WERI-Rb-1 (cell line): ENCODE data around the gene ZNF697.

Source experiments
- DNase-seq: peaks from one replicate; pipeline ENCODE4 v3.0.0-alpha.2; 2020
- H3K27ac ChIP-seq: fragments of 250-450 bp; sonication (Bioruptor Pico); 2 replicates; pipeline ENCODE4 v1.5.1; 2020; ENCODE audit warnings: mild to moderate bottlenecking, moderate library complexity
- H3K27me3 ChIP-seq: fragments of 250-450 bp; sonication (Bioruptor Pico); 2 replicates; pipeline ENCODE4 v1.5.1; 2021; ENCODE audit warnings: mild to moderate bottlenecking, low read depth, moderate library complexity; ENCODE audit not compliant: insufficient read depth, severe bottlenecking
- H3K36me3 ChIP-seq: fragments of 250-450 bp; sonication (Bioruptor Pico); 2 replicates; pipeline ENCODE4 v1.5.1; 2020; ENCODE audit warnings: mild to moderate bottlenecking, moderate library complexity
- H3K4me3 ChIP-seq: 2 replicates; pipeline ENCODE4 v1.5.1; 2011; ENCODE audit warnings: low read depth, mild to moderate bottlenecking, control low read depth, low read length
- H3K9me3 ChIP-seq: fragments of 250-450 bp; sonication (Bioruptor Pico); 2 replicates; pipeline ENCODE4 v1.5.1; 2021; ENCODE audit warnings: mild to moderate bottlenecking, moderate library complexity; ENCODE audit not compliant: severe bottlenecking
- TF ChIP-seq, protein P1 (sequence below): IDR thresholded peaks from 2 replicates; pipeline ENCODE4 v1.5.1; 2011; ENCODE audit warnings: low read depth, mild to moderate bottlenecking, control low read depth, inconsistent platforms, low read length

ZNF697 gene

DNA sequence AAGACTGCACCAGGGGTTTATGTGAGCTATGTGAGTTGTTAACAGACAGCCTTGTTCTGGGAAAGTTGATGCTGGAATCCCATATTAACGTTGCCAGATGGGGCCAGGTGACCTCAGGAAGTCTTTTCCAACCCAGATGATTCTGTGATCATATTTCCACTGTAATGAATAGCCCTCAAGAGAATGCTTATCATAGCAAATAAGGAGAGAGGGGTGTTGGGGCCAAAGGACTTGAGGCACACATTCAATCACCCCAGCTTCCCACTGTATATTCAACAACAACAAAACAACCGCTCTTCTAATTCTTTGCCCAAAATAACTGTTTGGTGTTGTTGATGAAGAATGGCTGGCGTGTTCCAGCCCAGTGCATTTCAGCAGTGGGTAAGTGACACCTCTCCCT is 14.1 kb downstream of the ZNF697 start:
- Histone ChIP-seq H3K4me3 (no peak overlapping the region), H3K9me3 (no peaks in the 10 kb centered on the region), H3K36me3 (no peaks in the 10 kb centered on the region), H3K27ac (no peak overlapping the region), H3K27me3 (no peaks in the 10 kb centered on the region)
- TF ChIP-seq, protein P1, sequence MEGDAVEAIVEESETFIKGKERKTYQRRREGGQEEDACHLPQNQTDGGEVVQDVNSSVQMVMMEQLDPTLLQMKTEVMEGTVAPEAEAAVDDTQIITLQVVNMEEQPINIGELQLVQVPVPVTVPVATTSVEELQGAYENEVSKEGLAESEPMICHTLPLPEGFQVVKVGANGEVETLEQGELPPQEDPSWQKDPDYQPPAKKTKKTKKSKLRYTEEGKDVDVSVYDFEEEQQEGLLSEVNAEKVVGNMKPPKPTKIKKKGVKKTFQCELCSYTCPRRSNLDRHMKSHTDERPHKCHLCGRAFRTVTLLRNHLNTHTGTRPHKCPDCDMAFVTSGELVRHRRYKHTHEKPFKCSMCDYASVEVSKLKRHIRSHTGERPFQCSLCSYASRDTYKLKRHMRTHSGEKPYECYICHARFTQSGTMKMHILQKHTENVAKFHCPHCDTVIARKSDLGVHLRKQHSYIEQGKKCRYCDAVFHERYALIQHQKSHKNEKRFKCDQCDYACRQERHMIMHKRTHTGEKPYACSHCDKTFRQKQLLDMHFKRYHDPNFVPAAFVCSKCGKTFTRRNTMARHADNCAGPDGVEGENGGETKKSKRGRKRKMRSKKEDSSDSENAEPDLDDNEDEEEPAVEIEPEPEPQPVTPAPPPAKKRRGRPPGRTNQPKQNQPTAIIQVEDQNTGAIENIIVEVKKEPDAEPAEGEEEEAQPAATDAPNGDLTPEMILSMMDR = no peak
- DNase-seq = no peak

DNA sequence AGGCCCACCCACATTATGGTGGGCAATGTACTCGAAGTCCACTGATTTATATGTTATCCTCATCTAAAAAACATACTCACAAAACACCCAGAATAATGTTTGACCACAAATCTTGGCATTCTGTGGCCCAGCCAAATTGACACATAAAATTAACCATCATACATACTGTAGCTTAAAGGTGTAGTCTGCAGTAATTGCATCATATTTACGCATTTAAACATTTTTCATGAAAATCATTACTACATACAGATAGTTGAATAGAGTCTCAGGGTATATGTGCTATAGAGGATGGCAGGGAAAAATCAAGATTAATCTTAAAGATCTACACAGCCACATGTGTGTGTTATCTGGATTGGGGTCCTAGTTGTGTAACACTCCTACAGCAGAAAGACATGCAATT is 14.5 kb downstream of the ZNF697 start:
- Histone ChIP-seq H3K27me3 (no peaks in the 10 kb centered on the region), H3K36me3 (no peaks in the 10 kb centered on the region), H3K27ac (no peak overlapping the region), H3K9me3 (no peaks in the 10 kb centered on the region), H3K4me3 (no peak overlapping the region)
- no peak for DNase-seq
- TF ChIP-seq, protein P1 = no peak

DNA sequence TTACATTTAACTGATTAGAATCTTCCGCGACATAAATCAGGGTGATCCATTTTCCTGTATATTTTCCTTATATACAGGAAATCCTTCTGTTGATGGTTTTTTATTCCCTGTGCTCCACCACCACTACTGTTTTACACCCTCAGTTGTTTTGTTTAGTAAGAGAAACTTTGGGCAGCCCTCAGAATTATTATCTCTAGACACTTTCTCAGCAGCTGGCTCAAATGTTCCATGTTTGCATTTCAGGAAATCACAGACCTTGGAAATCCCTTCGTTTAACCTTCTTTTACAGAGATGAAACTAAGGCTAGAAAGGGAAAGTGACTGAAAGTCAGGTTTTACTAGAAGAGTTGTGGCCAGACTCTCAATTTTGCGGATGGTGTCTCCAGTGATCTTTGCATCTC is 15.2 kb downstream of the ZNF697 start:
- no peak overlapping the region for H3K4me3 ChIP-seq
- TF ChIP-seq, protein P1 = no peak
- H3K9me3 ChIP-seq = no peaks in the 10 kb centered on the region
- H3K27ac ChIP-seq = no peak overlapping the region
- no peak for DNase-seq
- no peaks in the 10 kb centered on the region for H3K27me3 ChIP-seq
- no peaks in the 10 kb centered on the region for H3K36me3 ChIP-seq

DNA sequence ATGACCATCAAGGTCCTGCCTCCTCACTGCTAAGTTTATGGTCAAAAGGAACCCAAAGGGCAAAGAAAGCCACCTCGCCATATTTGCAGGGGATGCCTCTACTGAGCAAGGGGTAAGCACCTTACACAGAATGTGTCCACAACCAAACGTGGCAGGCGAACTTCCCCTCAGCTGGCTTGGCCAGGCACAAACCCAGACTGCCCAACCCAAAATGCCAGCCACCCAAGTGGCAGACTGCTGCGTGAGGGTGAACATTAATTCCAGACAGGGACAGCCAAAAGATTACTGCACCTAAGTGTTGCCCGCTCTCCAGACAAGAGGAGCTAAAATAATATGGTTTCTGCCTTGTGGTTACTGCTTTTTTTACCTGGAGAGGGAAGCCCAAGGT is 16.0 kb downstream of the ZNF697 start:
- TF ChIP-seq, protein P1 = no peak
- H3K9me3 ChIP-seq = no peaks in the 10 kb centered on the region
- no peak for DNase-seq
- H3K27ac ChIP-seq = no peak overlapping the region
- H3K4me3 ChIP-seq = no peak overlapping the region
- no peaks in the 10 kb centered on the region for H3K36me3 ChIP-seq
- H3K27me3 ChIP-seq = no peaks in the 10 kb centered on the region

DNA sequence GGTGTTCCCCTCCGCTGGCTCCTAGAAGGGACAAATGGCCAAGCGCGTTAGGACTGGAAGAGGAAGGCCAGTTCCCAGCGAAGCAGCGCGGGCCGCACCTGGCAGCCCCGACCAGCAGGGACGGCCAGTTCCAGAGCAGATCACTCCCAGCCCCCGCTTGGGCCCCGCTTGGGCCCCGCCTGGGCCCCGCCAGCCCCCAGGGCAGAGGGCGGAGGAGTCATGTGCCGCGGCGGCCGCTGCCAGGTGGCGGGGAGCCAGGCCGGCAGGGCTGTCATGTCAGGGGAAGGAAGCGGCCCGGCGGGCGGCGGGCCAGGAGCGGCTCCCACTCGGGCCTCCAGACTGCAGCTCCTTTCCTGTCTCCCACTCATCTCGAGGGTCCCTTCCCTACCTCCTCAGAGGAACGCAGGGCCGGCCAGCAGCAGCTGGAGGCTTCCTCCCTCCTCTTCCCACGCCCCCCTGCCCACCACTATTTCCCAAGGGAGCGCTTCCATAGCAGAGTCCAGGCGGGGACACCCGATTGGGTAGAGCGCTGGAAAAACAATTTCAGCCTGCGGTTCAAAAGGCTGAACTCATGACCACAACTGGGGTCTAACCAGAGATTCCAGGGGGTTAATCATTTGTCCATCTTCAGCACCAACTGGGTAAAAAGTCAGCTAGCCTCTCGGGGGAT is 16.5 kb downstream of the ZNF697 start:
- H3K4me3 ChIP-seq = no peak overlapping the region
- TF ChIP-seq, protein P1 = no peak
- no peaks in the 10 kb centered on the region for H3K27me3 ChIP-seq
- H3K27ac ChIP-seq = no peak overlapping the region
- H3K9me3 ChIP-seq = no peaks in the 10 kb centered on the region
- DNase-seq = no peak
- H3K36me3 ChIP-seq = no peaks in the 10 kb centered on the region

DNA sequence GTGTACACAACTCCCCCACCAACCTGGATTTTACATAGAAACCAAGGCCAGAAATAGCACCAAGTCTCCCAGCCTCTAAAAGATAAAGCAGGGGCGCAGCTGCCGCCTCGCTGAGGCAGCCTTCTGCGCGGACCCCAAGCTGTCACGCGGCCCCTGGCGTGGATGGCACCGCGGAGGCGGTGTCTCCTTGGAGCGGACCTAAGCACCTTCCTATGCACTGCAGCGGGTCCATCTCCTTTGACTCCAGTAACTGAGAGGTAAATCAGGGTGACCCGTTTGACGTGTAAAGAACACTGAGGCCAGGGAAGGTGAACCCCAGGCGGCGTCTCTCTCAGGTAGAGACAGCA is 17.0 kb downstream of the ZNF697 start:
- Histone ChIP-seq H3K36me3 (no peaks in the 10 kb centered on the region), H3K4me3 (no peak overlapping the region), H3K27ac (no peak overlapping the region), H3K9me3 (no peaks in the 10 kb centered on the region), H3K27me3 (no peaks in the 10 kb centered on the region)
- TF ChIP-seq, protein P1 = no peak
- DNase-seq = no peak
